Fibroblast of the aortic adventitia (primary cell): Measurements from ENCODE around the gene POLR2C. TPM values are rescaled to one million over a fixed set of nuclear protein-coding genes. Genes with fewer than 3 reads are reported as not detected.

Experiments used
- DNase-seq: peaks from one replicate; pipeline ENCODE4 v3.0.0-alpha.2; 2010; ENCODE audit warnings: low read depth
- H3K4me3 ChIP-seq: 2 replicates; pipeline ENCODE4 v1.5.1; 2011; ENCODE audit warnings: low read depth, mild to moderate bottlenecking, control low read depth, low read length, moderate library complexity
- total RNA-seq: library from RNA; depleted of rRNA; stranded (reverse); fragments of >200 nt; gene quantifications from 2 replicates; pipeline ENCODE4 v1.2.3, GENCODE V29; 2012; ENCODE audit warnings: low replicate concordance
- TF ChIP-seq, protein P1 (sequence below): IDR thresholded peaks from 2 replicates; pipeline ENCODE4 v1.5.1; 2011; ENCODE audit warnings: mild to moderate bottlenecking, low read length, control low read depth, inconsistent platforms; ENCODE audit not compliant: insufficient read depth

POLR2C gene
- total RNA-seq, 1 donor = 76.6 TPM

DNA sequence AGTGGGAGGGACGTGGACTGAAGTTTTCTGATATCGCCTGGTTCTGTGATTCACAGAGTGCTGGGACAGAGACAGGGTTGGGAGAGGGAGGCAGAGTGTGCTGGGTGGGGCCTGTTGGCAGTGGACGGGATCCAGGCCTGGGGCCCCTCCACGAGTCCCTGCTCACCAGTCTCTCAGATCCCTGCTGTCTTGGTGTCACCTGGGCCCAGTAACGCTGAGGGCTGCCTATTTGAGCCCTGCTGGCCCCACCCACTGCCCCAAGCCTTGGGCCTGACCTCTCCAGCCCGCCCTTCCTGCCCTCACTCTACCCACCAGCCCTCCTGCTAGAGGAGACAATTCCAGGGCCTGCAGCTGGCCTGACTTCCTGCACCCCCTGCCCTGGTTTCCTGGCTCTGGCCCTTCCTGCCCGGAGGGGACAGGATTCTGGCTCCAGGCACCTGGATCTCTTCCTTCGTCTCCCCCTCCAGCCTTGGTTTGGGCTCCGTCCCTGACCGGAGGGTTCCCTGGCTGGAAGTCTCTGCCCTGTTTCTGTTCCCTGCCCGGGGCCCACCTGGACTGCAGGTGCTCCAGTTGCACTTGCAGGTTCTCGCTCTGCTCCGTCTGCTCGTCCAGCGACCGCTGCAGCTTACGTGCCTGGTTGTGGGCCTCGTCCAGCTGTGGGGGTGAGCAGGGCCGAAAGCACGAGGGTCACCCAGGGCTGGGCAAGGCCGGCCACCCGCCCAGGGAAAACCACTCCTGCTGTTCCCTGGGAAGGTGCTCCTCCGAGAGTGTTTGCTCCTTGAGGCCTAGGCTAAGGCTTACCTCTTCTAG, 52.5 kb downstream of the POLR2C start:
- no peak overlapping the region for H3K4me3 ChIP-seq
- DNase-seq = no peak
- TF ChIP-seq, protein P1, sequence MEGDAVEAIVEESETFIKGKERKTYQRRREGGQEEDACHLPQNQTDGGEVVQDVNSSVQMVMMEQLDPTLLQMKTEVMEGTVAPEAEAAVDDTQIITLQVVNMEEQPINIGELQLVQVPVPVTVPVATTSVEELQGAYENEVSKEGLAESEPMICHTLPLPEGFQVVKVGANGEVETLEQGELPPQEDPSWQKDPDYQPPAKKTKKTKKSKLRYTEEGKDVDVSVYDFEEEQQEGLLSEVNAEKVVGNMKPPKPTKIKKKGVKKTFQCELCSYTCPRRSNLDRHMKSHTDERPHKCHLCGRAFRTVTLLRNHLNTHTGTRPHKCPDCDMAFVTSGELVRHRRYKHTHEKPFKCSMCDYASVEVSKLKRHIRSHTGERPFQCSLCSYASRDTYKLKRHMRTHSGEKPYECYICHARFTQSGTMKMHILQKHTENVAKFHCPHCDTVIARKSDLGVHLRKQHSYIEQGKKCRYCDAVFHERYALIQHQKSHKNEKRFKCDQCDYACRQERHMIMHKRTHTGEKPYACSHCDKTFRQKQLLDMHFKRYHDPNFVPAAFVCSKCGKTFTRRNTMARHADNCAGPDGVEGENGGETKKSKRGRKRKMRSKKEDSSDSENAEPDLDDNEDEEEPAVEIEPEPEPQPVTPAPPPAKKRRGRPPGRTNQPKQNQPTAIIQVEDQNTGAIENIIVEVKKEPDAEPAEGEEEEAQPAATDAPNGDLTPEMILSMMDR = no peak

- no peak for DNase-seq
- TF ChIP-seq, protein P1 = no peak
- no peak overlapping the region for H3K4me3 ChIP-seq
Observed at GRCh38 chr16:57516176-57516725, 53.8 kb downstream of the POLR2C start.

- no peak for DNase-seq
- no peak overlapping the region for H3K4me3 ChIP-seq
- TF ChIP-seq, protein P1 = no peak
Observed at GRCh38 chr16:57516773-57517172, 54.3 kb downstream of the POLR2C start.

GRCh38 chr16:57517397-57518367, 55.2 kb downstream of the POLR2C start:
- TF ChIP-seq, protein P1 = no peak
- H3K4me3 ChIP-seq = no peak overlapping the region
- no peak for DNase-seq

GRCh38 chr16:57518520-57518919, 56.0 kb downstream of the POLR2C start:
- no peak for DNase-seq
- TF ChIP-seq, protein P1 = no peak
- H3K4me3 ChIP-seq = no peak overlapping the region

DNA sequence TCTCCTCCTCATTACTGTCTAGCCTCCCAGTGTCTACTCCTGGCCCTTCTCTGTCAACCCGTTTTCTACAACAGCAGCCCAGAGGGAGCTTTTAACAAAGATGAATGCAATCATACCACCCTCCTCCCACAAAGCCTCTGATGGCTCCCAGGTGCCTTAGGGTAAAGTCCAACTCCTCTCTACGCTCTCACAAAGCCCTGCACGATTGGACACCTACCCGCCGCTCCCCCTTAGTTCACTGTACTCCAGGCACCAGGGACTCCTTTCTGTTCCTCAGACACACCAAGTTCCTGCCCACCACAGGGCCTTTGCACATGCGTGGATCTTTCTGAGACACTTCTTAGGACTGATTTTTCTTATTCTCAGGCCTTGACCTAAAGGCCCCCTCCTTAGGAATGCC, 56.4 kb downstream of the POLR2C start:
- no peak overlapping the region for H3K4me3 ChIP-seq
- no peak for DNase-seq
- TF ChIP-seq, protein P1 = no peak
